Esophagus squamous epithelium (tissue), 4 donors: ENCODE data around the gene ATP11A.

ENCODE experiments used
- POLR2A ChIP-seq, 4 donors: fragments of 450-650 bp; IDR thresholded peaks; one replicate each; pipeline ENCODE4 v1.6.1; 2017; ENCODE audit warnings: antibody characterized with exemption in 4 of 4, mild to moderate bottlenecking in 4 of 4, moderate library complexity in 3 of 4
- TF ChIP-seq, protein P1 (sequence below), 6 experiments: fragments of 450-650 bp in 4 of 6; fragments of 200-600 bp in 2 of 6; sonication (generic) in 2 of 6; IDR thresholded peaks; one replicate each; pipeline ENCODE4 v1.5.1; 2016 to 2019; ENCODE audit warnings: antibody characterized with exemption in 6 of 6, mild to moderate bottlenecking in 4 of 6, moderate library complexity in 4 of 6

DNA sequence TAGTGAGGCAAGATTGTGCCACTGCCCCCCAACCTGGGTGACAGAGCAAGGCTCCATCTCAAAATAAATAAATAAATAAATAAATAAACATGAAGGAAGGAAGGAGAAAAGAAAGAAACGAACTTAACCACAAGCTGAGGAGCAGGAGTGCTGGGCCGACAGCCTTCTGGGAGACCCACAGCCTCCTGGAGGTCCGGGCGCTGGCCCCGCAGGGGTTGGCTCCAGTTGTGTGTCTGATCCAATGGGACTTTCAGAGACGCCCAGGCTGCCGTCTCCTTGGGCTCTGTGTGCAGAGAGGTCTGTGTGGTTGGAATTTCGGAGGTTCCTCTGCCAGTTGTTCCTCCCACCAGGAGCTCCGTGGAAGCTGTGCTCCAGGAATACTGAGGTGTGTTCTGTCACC, 243.1 kb downstream of the ATP11A start:
- no peak for TF ChIP-seq POLR2A (IDR thresholded peaks at IDR 0.05)
- TF ChIP-seq, protein P1, sequence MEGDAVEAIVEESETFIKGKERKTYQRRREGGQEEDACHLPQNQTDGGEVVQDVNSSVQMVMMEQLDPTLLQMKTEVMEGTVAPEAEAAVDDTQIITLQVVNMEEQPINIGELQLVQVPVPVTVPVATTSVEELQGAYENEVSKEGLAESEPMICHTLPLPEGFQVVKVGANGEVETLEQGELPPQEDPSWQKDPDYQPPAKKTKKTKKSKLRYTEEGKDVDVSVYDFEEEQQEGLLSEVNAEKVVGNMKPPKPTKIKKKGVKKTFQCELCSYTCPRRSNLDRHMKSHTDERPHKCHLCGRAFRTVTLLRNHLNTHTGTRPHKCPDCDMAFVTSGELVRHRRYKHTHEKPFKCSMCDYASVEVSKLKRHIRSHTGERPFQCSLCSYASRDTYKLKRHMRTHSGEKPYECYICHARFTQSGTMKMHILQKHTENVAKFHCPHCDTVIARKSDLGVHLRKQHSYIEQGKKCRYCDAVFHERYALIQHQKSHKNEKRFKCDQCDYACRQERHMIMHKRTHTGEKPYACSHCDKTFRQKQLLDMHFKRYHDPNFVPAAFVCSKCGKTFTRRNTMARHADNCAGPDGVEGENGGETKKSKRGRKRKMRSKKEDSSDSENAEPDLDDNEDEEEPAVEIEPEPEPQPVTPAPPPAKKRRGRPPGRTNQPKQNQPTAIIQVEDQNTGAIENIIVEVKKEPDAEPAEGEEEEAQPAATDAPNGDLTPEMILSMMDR (IDR thresholded peaks at IDR 0.05), result no peak
